BJ (cell line): ENCODE results near the gene CNTN5. TPM values are rescaled to one million over a fixed set of nuclear protein-coding genes. Genes with fewer than 3 reads are reported as not detected.

Experiments
- CTCF ChIA-PET: fragments of 350-600 bp; formaldehyde crosslinking; extraction: SDS; loops from one replicate; lab custom pipeline; 2021; ENCODE audit warnings: antibody characterized with exemption, inconsistent platforms; lab: Yijun Ruan, JAX
- POLR2A ChIA-PET: fragments of 300-600 bp; sonication (Branson Sonifier 250); formaldehyde crosslinking; extraction: SDS; loops from one replicate; lab custom pipeline; 2021; ENCODE audit warnings: antibody characterized with exemption; lab: Charles Lee
- DNase-seq: peaks from one replicate; pipeline ENCODE4 v3.0.0-alpha.2; 2011; ENCODE audit warnings: low read depth
- H3K27me3 ChIP-seq: 2 replicates; pipeline ENCODE4 v1.6.0; 2011; ENCODE audit warnings: low read length; ENCODE audit not compliant: control insufficient read depth, insufficient read depth
- H3K36me3 ChIP-seq: 2 replicates; pipeline ENCODE4 v1.5.1; 2011; ENCODE audit warnings: low read length; ENCODE audit not compliant: control insufficient read depth, insufficient read depth
- H3K4me3 ChIP-seq: 2 replicates; pipeline ENCODE4 v1.5.1; 2011; ENCODE audit warnings: low read depth, mild to moderate bottlenecking, control low read depth, low read length
- CTCF ChIP-seq: IDR thresholded peaks from 2 replicates; pipeline ENCODE4 v1.5.1; 2011; ENCODE audit warnings: low read depth, mild to moderate bottlenecking, control low read depth, inconsistent platforms, low read length, moderate library complexity; ENCODE audit not compliant: insufficient read depth
- polyA plus RNA-seq: library from polyadenylated mRNA; depleted of rRNA; stranded (reverse); fragments of >200 nt; gene quantifications from 2 replicates; pipeline ENCODE4 v1.2.3, GENCODE V29; 2011

CNTN5 gene
- polyA plus RNA-seq, 1 experiment, result not detected

- no peak for TF ChIP-seq CTCF
- DNase-seq, result no peak
- Histone ChIP-seq H3K36me3 (no peaks in the 10 kb centered on the region), H3K27me3 (no peaks in the 10 kb centered on the region), H3K4me3 (no peak overlapping the region)
- ChIA-PET POLR2A (no interaction called here), CTCF (no interaction called here)
Measured at GRCh38 chr11:100294748-100295147, 1274.0 kb downstream of the CNTN5 start.

DNA sequence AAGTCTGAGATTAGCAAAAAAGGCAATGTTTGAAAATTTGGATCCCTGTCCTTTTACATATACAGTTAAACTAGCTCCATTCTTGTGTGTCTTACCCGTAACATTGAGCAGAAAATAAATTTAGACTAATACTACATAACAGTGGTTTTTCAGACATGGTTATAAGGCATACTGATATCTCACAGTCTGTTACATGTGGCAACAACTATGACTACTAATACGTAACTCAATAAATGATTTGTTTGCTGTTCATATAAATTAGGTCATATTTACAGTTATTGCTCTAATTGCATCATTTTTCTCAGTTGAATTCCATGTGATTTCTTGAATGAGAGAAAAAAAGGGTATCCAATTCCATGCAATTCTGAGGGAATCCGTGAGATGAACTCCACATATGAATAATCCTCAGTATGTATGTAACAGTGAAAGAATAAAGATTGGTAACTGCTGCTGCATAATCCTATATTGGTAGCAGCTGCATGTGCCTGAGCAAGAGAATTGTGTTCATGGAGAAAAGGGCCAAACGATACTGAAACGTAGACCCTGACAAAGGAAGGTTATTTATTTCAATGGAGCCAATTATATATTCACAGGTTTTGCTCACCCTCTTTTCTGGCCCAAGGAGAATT lies 1275.4 kb downstream of the CNTN5 start:
- Histone ChIP-seq H3K36me3 (no peaks in the 10 kb centered on the region), H3K27me3 (no peaks in the 10 kb centered on the region), H3K4me3 (no peak overlapping the region)
- ChIA-PET POLR2A (no interaction called here), CTCF (no interaction called here)
- TF ChIP-seq CTCF, result no peak
- DNase-seq, result no peak

- no peaks in the 10 kb centered on the region for H3K27me3 ChIP-seq
- CTCF ChIA-PET, result no interaction called here
- H3K4me3 ChIP-seq, result no peak overlapping the region
- H3K36me3 ChIP-seq, result no peaks in the 10 kb centered on the region
- no peak for DNase-seq
- POLR2A ChIA-PET, result no interaction called here
- TF ChIP-seq CTCF, result no peak
Measured at GRCh38 chr11:100297516-100297915, 1276.8 kb downstream of the CNTN5 start.

GRCh38 chr11:100302824-100303223 lies 1282.1 kb downstream of the CNTN5 start:
- DNase-seq, result no peak
- ChIA-PET POLR2A (no interaction called here), CTCF (no interaction called here)
- TF ChIP-seq CTCF, result no peak
- no peak overlapping the region for H3K4me3 ChIP-seq
- H3K36me3 ChIP-seq, result no peaks in the 10 kb centered on the region
- no peaks in the 10 kb centered on the region for H3K27me3 ChIP-seq

- ChIA-PET CTCF (no interaction called here), POLR2A (no interaction called here)
- no peak for TF ChIP-seq CTCF
- DNase-seq, result no peak
- H3K36me3 ChIP-seq, result no peaks in the 10 kb centered on the region
- no peaks in the 10 kb centered on the region for H3K27me3 ChIP-seq
- H3K4me3 ChIP-seq, result no peak overlapping the region
Measured at GRCh38 chr11:100303897-100304296, 1283.1 kb downstream of the CNTN5 start.
